Measurements from ENCODE around the gene SUDS3.

- TF ChIP-seq, protein P1, sequence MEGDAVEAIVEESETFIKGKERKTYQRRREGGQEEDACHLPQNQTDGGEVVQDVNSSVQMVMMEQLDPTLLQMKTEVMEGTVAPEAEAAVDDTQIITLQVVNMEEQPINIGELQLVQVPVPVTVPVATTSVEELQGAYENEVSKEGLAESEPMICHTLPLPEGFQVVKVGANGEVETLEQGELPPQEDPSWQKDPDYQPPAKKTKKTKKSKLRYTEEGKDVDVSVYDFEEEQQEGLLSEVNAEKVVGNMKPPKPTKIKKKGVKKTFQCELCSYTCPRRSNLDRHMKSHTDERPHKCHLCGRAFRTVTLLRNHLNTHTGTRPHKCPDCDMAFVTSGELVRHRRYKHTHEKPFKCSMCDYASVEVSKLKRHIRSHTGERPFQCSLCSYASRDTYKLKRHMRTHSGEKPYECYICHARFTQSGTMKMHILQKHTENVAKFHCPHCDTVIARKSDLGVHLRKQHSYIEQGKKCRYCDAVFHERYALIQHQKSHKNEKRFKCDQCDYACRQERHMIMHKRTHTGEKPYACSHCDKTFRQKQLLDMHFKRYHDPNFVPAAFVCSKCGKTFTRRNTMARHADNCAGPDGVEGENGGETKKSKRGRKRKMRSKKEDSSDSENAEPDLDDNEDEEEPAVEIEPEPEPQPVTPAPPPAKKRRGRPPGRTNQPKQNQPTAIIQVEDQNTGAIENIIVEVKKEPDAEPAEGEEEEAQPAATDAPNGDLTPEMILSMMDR (IDR thresholded peaks at IDR 0.05; ENCODE audit: low read depth, low read length) = no peak
- TF ChIP-seq EZH2phosphoT487 (IDR thresholded peaks at IDR 0.05; ENCODE audit: low read depth) = no peak
Observed at GRCh38 chr12:118375348-118375747, 1.0 kb upstream of the SUDS3 start.
